ENCODE measurements around the gene C4B.
"Not testable (repeated sequence)": the region's sequence is repeated elsewhere in the genome, so short reads cannot be mapped to it uniquely, and the experiment has no call there.

- TF ChIP-seq CTCF (IDR thresholded peaks at IDR 0.05; ENCODE audit: extremely low read depth in 1 of 2, insufficient read depth in 1 of 2, low read depth in 1 of 2, low read length in 2 of 2); POLR2A (IDR thresholded peaks at IDR 0.05; ENCODE audit: low read depth, low read length); GATA2 (IDR thresholded peaks at IDR 0.05; ENCODE audit: insufficient read depth, insufficient read length, low read depth, low read length); MAX (IDR thresholded peaks at IDR 0.05; ENCODE audit: insufficient read depth, insufficient read length); POLR2AphosphoS5 (IDR thresholded peaks at IDR 0.05; ENCODE audit: insufficient read depth, low read depth, low read length); EZH2 (IDR thresholded peaks at IDR 0.05; ENCODE audit: borderline replicate concordance, low read depth, low read length, severe bottlenecking); JUN (IDR thresholded peaks at IDR 0.05; ENCODE audit: borderline replicate concordance, insufficient read depth, insufficient read length, low read depth); MYC (IDR thresholded peaks at IDR 0.05; ENCODE audit: low read depth, low read length); FOS (IDR thresholded peaks at IDR 0.05; ENCODE audit: borderline replicate concordance, insufficient read depth, low read length): not testable (repeated sequence)
Measured at GRCh38 chr6:32002546-32003268, 11.9 kb upstream of the C4B start.
